Vagina (tissue), 2 donors: Measurements from ENCODE around the gene FAM98A. TPM values are rescaled to one million over a fixed set of nuclear protein-coding genes. Genes with fewer than 3 reads are reported as not detected.

Experiments used
- DNase-seq, 2 donors: peaks; one replicate each; pipeline ENCODE4 v3.0.0-alpha.2; 2017; ENCODE audit errors: extremely low spot score in 2 of 2
- H3K27ac ChIP-seq: fragments of 200-600 bp; sonication (generic); one replicate; pipeline ENCODE4 v1.5.1; 2019
- H3K27me3 ChIP-seq: fragments of 200-600 bp; sonication (generic); one replicate; pipeline ENCODE4 v1.5.1; 2019
- H3K36me3 ChIP-seq, 2 donors: fragments of 200-600 bp; sonication (generic); one replicate each; pipeline ENCODE4 v1.5.1; 2017 to 2019
- H3K4me1 ChIP-seq: fragments of 200-600 bp; sonication (generic); one replicate; pipeline ENCODE4 v1.5.1; 2019
- H3K4me3 ChIP-seq, 2 donors: fragments of 200-600 bp; sonication (generic); 1 replicate in 1 of 2; 2 replicates in 1 of 2; pipeline ENCODE4 v1.5.1; 2016 to 2019
- H3K9me3 ChIP-seq: fragments of 200-600 bp; sonication (generic); one replicate; pipeline ENCODE4 v1.5.1; 2019
- POLR2A ChIP-seq, 2 donors: fragments of 450-650 bp; IDR thresholded peaks; one replicate each; pipeline ENCODE4 v1.6.1; 2017; ENCODE audit warnings: antibody characterized with exemption in 2 of 2, mild to moderate bottlenecking in 2 of 2, moderate library complexity in 2 of 2
- POLR2AphosphoS5 ChIP-seq, 2 donors: sonication (generic); formaldehyde crosslinking; IDR thresholded peaks; one replicate each; pipeline ENCODE4 v1.9.0; 2017; ENCODE audit warnings: antibody characterized with exemption in 2 of 2, mild to moderate bottlenecking in 2 of 2, low read depth in 1 of 2; ENCODE audit not compliant: insufficient read depth in 1 of 2
- intact Hi-C: fragments of 100-400 bp; cut with DNase I; formaldehyde crosslinking; loops from one replicate; pipeline ENCODE4 v1.15.1; 2023
- total RNA-seq: library from RNA; depleted of rRNA; stranded (reverse); fragments of >200 nt; gene quantifications from one replicate; pipeline ENCODE4 v1.2.3, GENCODE V29; 2016
- TF ChIP-seq, protein P1 (sequence below), 3 experiments: fragments of 450-650 bp in 2 of 3; fragments of 200-600 bp in 1 of 3; sonication (generic) in 1 of 3; IDR thresholded peaks; one replicate each; pipeline ENCODE4 v1.5.1; 2017 to 2019; ENCODE audit warnings: antibody characterized with exemption in 3 of 3, mild to moderate bottlenecking in 2 of 3, moderate library complexity in 2 of 3

The FAM98A gene
- total RNA-seq, 1 donor from 2014 or later = 15.0 TPM

DNA sequence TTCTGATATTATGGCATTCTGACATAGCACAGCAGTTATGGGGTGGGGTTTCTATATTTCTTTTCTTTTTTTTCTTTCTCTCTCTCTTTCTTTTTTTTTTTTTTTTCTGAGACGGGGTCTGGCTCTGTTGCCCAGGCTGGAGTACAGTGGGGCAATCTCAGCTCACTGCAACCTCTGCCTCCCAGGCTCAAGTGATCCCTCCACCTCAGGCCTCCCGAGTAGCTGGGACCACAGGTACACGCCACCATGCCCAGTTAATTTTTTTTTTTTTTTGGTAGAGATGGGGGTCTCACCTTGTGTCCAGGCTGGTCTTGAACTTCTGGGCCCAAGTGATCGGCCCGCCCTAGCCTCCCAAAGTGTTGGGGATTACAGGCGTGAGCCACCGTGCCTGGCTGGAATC, 7.5 kb upstream of the FAM98A start:
- no peak overlapping the region for H3K4me3 ChIP-seq
- intact Hi-C loops = no loop called here
- H3K9me3 ChIP-seq = no peaks in the 10 kb centered on the region
- no peak for DNase-seq
- H3K36me3 ChIP-seq = no peaks in the 10 kb centered on the region
- H3K4me1 ChIP-seq = no peaks in the 10 kb centered on the region
- H3K27me3 ChIP-seq = no peaks in the 10 kb centered on the region
- TF ChIP-seq POLR2AphosphoS5 (IDR thresholded peaks at IDR 0.05; ENCODE audit: insufficient read depth in 1 of 2, low read depth in 1 of 2) (no peak), POLR2A (IDR thresholded peaks at IDR 0.05) (no peak)
- TF ChIP-seq, protein P1, sequence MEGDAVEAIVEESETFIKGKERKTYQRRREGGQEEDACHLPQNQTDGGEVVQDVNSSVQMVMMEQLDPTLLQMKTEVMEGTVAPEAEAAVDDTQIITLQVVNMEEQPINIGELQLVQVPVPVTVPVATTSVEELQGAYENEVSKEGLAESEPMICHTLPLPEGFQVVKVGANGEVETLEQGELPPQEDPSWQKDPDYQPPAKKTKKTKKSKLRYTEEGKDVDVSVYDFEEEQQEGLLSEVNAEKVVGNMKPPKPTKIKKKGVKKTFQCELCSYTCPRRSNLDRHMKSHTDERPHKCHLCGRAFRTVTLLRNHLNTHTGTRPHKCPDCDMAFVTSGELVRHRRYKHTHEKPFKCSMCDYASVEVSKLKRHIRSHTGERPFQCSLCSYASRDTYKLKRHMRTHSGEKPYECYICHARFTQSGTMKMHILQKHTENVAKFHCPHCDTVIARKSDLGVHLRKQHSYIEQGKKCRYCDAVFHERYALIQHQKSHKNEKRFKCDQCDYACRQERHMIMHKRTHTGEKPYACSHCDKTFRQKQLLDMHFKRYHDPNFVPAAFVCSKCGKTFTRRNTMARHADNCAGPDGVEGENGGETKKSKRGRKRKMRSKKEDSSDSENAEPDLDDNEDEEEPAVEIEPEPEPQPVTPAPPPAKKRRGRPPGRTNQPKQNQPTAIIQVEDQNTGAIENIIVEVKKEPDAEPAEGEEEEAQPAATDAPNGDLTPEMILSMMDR (IDR thresholded peaks at IDR 0.05) = no peak
- H3K27ac ChIP-seq = no peak overlapping the region

DNA sequence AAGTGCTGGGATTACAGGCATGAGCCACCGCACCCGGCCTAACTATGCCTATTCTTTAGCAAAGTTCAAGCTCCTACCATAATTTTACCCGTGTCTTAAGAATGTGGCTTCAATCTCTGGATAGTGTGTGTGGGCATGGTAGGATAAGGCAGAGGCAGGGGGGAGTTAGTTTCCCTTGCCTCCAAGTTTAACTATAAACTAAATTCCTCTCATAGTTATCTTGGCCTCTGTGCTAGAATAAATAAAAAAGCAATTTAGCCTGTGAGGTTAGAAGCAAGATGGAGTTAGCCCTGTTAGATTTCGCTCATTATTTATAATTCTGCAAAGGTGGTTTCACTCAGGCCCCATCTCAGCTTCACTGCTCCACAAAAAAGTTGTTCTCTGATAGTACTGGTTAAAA, 7.0 kb upstream of the FAM98A start:
- TF ChIP-seq, protein P1 (IDR thresholded peaks at IDR 0.05) = no peak
- TF ChIP-seq POLR2AphosphoS5 (IDR thresholded peaks at IDR 0.05; ENCODE audit: insufficient read depth in 1 of 2, low read depth in 1 of 2) (no peak), POLR2A (IDR thresholded peaks at IDR 0.05) (no peak)
- Histone ChIP-seq H3K4me3 (no peak overlapping the region), H3K27ac (no peak overlapping the region), H3K27me3 (no peaks in the 10 kb centered on the region), H3K4me1 (no peaks in the 10 kb centered on the region), H3K9me3 (no peaks in the 10 kb centered on the region), H3K36me3 (no peaks in the 10 kb centered on the region)
- DNase-seq = no peak
- intact Hi-C loops = no loop called here

DNA sequence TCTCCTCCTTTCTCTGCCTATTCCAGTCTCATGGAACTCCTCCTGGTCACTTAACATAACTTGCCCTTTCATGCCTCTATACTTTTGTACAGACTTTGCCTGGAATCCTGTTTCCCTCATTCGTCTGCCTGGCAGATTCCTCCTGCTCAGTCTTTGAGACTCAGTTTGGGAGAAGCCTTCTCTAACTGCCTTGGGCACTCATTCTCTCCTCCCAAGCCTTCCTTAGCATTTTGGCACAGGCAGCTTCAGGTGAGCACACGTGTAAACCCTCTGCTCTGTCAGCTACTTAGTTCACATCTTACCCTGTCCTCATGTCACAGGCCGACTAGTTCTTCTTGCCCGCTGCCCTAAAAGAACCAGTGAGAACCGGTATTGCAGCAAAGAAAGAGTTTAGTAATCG, 6.0 kb upstream of the FAM98A start:
- DNase-seq = no peak
- TF ChIP-seq POLR2A (IDR thresholded peaks at IDR 0.05) (no peak), POLR2AphosphoS5 (IDR thresholded peaks at IDR 0.05; ENCODE audit: insufficient read depth in 1 of 2, low read depth in 1 of 2) (no peak)
- TF ChIP-seq, protein P1 (IDR thresholded peaks at IDR 0.05) = no peak
- Histone ChIP-seq H3K4me3 (no peak overlapping the region), H3K4me1 (no peaks in the 10 kb centered on the region), H3K27me3 (no peaks in the 10 kb centered on the region), H3K27ac (no peak overlapping the region), H3K36me3 (no peaks in the 10 kb centered on the region), H3K9me3 (no peaks in the 10 kb centered on the region)
- intact Hi-C loops = no loop called here

DNA sequence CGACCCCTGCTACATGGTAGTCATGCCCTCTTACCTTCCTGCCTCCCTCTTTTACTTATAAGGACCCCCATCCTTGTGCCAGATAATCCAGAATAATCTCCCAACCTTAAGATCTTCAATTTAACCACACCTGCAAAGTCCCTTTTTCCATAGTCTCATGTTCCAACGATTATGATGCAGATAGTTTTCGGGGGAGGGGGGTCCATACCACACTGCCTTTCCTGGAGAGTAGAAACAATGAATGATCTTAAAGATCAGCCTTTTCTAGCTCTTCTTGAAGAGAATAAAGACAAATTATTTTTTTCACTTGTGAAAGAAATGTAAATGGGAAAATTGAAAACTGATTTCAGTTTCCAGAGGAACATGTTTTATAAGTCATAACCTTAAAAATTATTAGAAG, 4.3 kb upstream of the FAM98A start:
- TF ChIP-seq POLR2AphosphoS5 (IDR thresholded peaks at IDR 0.05; ENCODE audit: insufficient read depth in 1 of 2, low read depth in 1 of 2) (no peak), POLR2A (IDR thresholded peaks at IDR 0.05) (no peak)
- TF ChIP-seq, protein P1 (IDR thresholded peaks at IDR 0.05) = no peak
- Histone ChIP-seq H3K4me3 (no peak overlapping the region), H3K27me3 (no peaks in the 10 kb centered on the region), H3K4me1 (peaks cover under 1% of the 10 kb centered on the region), H3K36me3 (no peaks in the 10 kb centered on the region), H3K9me3 (no peaks in the 10 kb centered on the region), H3K27ac (no peak overlapping the region)
- intact Hi-C loops = no loop called here
- no peak for DNase-seq

DNA sequence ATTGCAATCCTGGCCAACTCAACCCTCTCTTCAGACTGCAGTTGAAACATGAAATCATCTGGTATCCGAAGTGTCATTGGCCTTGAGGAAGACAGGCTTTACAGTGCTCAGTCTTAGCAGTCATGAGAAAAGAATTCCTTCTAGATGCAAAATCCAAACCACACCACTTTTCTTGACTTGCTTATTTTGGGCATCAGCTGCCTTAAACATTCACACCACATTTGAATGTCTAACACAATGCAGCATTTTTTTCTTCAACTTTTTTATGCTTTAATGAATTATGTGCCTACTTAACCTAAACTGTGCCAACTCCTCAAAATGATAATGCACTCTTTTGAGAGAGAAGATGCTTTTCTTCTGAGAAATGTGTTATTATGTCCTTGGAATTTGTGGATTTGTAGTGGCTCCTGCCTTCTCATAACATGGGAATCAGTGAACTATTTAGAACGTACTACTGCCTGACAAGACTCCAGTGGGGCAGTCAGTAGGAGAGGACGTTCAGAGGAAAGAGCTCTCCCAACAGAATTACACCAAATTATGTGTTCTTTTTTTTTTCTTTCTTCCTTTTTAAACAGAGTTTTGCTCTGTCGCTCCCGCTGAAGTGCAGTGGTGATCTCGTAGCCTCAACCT, 3.2 kb upstream of the FAM98A start:
- H3K27me3 ChIP-seq = no peaks in the 10 kb centered on the region
- no peaks in the 10 kb centered on the region for H3K9me3 ChIP-seq
- TF ChIP-seq, protein P1 (IDR thresholded peaks at IDR 0.05) = no peak
- TF ChIP-seq POLR2AphosphoS5 (IDR thresholded peaks at IDR 0.05; ENCODE audit: insufficient read depth in 1 of 2, low read depth in 1 of 2) = no peak
- no peak for TF ChIP-seq POLR2A (IDR thresholded peaks at IDR 0.05)
- H3K4me3 ChIP-seq = no peak overlapping the region
- peaks cover 12% of the 10 kb centered on the region for H3K4me1 ChIP-seq
- DNase-seq = no peak
- H3K36me3 ChIP-seq = no peaks in the 10 kb centered on the region
- no peak overlapping the region for H3K27ac ChIP-seq
- intact Hi-C loops = no loop called here
